Urinary bladder (tissue), 4 donors: ENCODE measurements around the gene BMP7. TPM values are rescaled to one million over a fixed set of nuclear protein-coding genes. Genes with fewer than 3 reads are reported as not detected.
A peak's percentile ranks its signal among the peaks of the same experiment; 100 is the strongest.
"Not testable (repeated sequence)": the region's sequence is repeated elsewhere in the genome, so short reads cannot be mapped to it uniquely, and the experiment has no call there.

ENCODE experiments used
- DNase-seq: peaks from one replicate; pipeline ENCODE4 v3.0.0-alpha.2; 2015; ENCODE audit errors: extremely low spot score
- H3K27ac ChIP-seq: one replicate; pipeline ENCODE4 v1.5.1; 2013; ENCODE audit warnings: low read depth, mild to moderate bottlenecking, moderate library complexity
- H3K36me3 ChIP-seq: one replicate; pipeline ENCODE4 v1.6.1; 2013; ENCODE audit warnings: mild to moderate bottlenecking, moderate library complexity; ENCODE audit not compliant: insufficient read depth
- H3K4me1 ChIP-seq: one replicate; pipeline ENCODE4 v1.6.1; 2013; ENCODE audit warnings: mild to moderate bottlenecking, moderate library complexity; ENCODE audit not compliant: insufficient read depth
- H3K4me3 ChIP-seq: one replicate; pipeline ENCODE4 v1.5.1; 2013; ENCODE audit warnings: low read depth, low read length
- WGBS: extraction: QIAGEN DNeasy Blood & Tissue Kit; methylation state at CpG from one replicate; pipeline ENCODE4 v1.1.7; 2013; 5-methylcytosine and 5-hydroxymethylcytosine counted together
- polyA plus RNA-seq: library from polyadenylated mRNA; stranded (reverse); fragments of 200-250 nt; gene quantifications from one replicate; pipeline ENCODE4 v1.2.3, GENCODE V29; 2013
- total RNA-seq: library from RNA; depleted of rRNA; stranded (reverse); fragments of >200 nt; gene quantifications from one replicate; pipeline ENCODE4 v1.2.3, GENCODE V29; 2014
- donor health status: healthy with polysubstance abuse.
- donor health status: healthy.

Gene BMP7
- total and polyA plus RNA-seq, 2 donors: 8.5 to 12.1 TPM

- 50% methylated on average over 24 of the region's 24 CpGs for WGBS
- H3K4me3 ChIP-seq: no peak overlapping the region
- no peak for DNase-seq
- no peaks in the 10 kb centered on the region for H3K36me3 ChIP-seq
- no peak overlapping the region for H3K27ac ChIP-seq
- no peaks in the 10 kb centered on the region for H3K4me1 ChIP-seq
Measured at GRCh38 chr20:57267158-57267821, 849 bp upstream of the BMP7 start.

GRCh38 chr20:57265997-57266290 lies 497 bp downstream of the BMP7 start:
- peak overlapping the region; percentile 27 for H3K27ac ChIP-seq
- peak overlapping the region; percentile 57 for H3K4me3 ChIP-seq
- no peaks in the 10 kb centered on the region for H3K4me1 ChIP-seq
- DNase-seq: no peak
- H3K36me3 ChIP-seq: no peaks in the 10 kb centered on the region
- under 1% methylated on average over 39 of the region's 39 CpGs for WGBS

GRCh38 chr20:57265336-57265996 lies 975 bp downstream of the BMP7 start:
- WGBS: 2% methylated on average over 53 of the region's 53 CpGs
- no peak for DNase-seq
- Histone ChIP-seq H3K4me1 (no peaks in the 10 kb centered on the region), H3K36me3 (no peaks in the 10 kb centered on the region), H3K27ac (no peak overlapping the region), H3K4me3 (peak overlapping the region; percentile 57)

- peak overlapping the region; percentile 57 for H3K4me3 ChIP-seq
- not testable (repeated sequence) for H3K36me3 ChIP-seq, H3K4me1 ChIP-seq, H3K27ac ChIP-seq, DNase-seq
- WGBS: 6% methylated on average over 29 of the region's 29 CpGs
Measured at GRCh38 chr20:57264908-57265335, 1.5 kb downstream of the BMP7 start.

GRCh38 chr20:57263801-57264792 lies 2.3 kb downstream of the BMP7 start:
- no peaks in the 10 kb centered on the region for H3K36me3 ChIP-seq
- no peaks in the 10 kb centered on the region for H3K4me1 ChIP-seq
- peak overlapping the region; percentile 36 for H3K4me3 ChIP-seq
- no peak for DNase-seq
- no peak overlapping the region for H3K27ac ChIP-seq
- WGBS: 17% methylated on average over 54 of the region's 54 CpGs

- H3K4me1 ChIP-seq: no peaks in the 10 kb centered on the region
- 72% methylated on average over 10 of the region's 10 CpGs for WGBS
- peak overlapping the region; percentile 6 for H3K27ac ChIP-seq
- no peak overlapping the region for H3K4me3 ChIP-seq
- H3K36me3 ChIP-seq: no peaks in the 10 kb centered on the region
- DNase-seq: no peak
Measured at GRCh38 chr20:57262784-57263609, 3.4 kb downstream of the BMP7 start.

GRCh38 chr20:57262301-57262700 lies 4.1 kb downstream of the BMP7 start:
- Histone ChIP-seq H3K36me3 (no peaks in the 10 kb centered on the region), H3K27ac (no peak overlapping the region), H3K4me3 (no peak overlapping the region), H3K4me1 (no peaks in the 10 kb centered on the region)
- WGBS: 79% methylated on average over 10 of the region's 10 CpGs
- no peak for DNase-seq

GRCh38 chr20:57261457-57262251 lies 4.8 kb downstream of the BMP7 start:
- H3K4me1 ChIP-seq: no peaks in the 10 kb centered on the region
- H3K27ac ChIP-seq: no peak overlapping the region

GRCh38 chr20:57260934-57261333 lies 5.5 kb downstream of the BMP7 start:
- Histone ChIP-seq H3K27ac (no peak overlapping the region), H3K4me1 (no peaks in the 10 kb centered on the region), H3K36me3 (no peaks in the 10 kb centered on the region), H3K4me3 (no peak overlapping the region)
- no peak for DNase-seq
- whole genome bisulfite sequencing: 21% methylated on average over 14 of the region's 14 CpGs

More at GRCh38 chr20:57261457-57262251, 4.8 kb downstream of the BMP7 start:
- no peaks in the 10 kb centered on the region for H3K36me3 ChIP-seq
- no peak for DNase-seq
- H3K4me3 ChIP-seq: no peak overlapping the region
- WGBS: 57% methylated on average over 13 of the region's 13 CpGs

GRCh38 chr20:57259938-57260921 lies 6.2 kb downstream of the BMP7 start:
- Histone ChIP-seq H3K4me3 (no peak overlapping the region), H3K36me3 (no peaks in the 10 kb centered on the region), H3K27ac (no peak overlapping the region), H3K4me1 (no peaks in the 10 kb centered on the region)
- 48% methylated on average over 23 of the region's 23 CpGs for WGBS
- DNase-seq: no peak

- WGBS: 24% methylated on average over 21 of the region's 21 CpGs
- Histone ChIP-seq H3K27ac (no peak overlapping the region), H3K36me3 (no peaks in the 10 kb centered on the region), H3K4me3 (no peak overlapping the region), H3K4me1 (no peaks in the 10 kb centered on the region)
- no peak for DNase-seq
Measured at GRCh38 chr20:57259121-57259937, 7.1 kb downstream of the BMP7 start.
